Dermis blood vessel endothelial cell (primary cell): Measurements from ENCODE around the gene NIPSNAP2. TPM values are rescaled to one million over a fixed set of nuclear protein-coding genes. Genes with fewer than 3 reads are reported as not detected.
"Not testable (repeated sequence)": the region's sequence is repeated elsewhere in the genome, so short reads cannot be mapped to it uniquely, and the experiment has no call there.

Source experiments
- DNase-seq: peaks from one replicate; pipeline ENCODE4 v3.0.0; 2010
- total RNA-seq: library from RNA; depleted of rRNA; stranded (reverse); fragments of >200 nt; gene quantifications from 2 replicates; pipeline ENCODE4 v1.2.3, GENCODE V29; 2014

Gene NIPSNAP2
- total RNA-seq, 1 donor from 2014 or later = 37.3 TPM

DNA sequence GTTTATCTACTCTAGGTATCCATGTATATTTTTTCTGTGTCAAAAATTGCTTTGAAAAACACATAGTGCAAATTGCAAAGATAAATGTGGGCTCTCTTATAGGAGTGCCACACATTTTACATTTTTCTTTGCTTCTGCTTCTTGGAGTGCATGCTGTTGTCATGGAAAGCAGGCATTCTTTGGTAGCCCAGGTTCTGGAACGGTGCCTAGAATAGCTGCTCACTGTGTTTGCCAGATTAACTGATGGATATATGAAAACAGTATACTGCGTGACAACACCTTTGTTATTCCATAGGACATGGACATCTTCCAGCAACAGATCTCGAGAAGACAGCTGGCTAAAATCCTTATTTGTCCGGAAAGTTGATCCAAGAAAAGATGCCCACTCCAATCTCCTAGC, 13.4 kb downstream of the NIPSNAP2 start:
- peak; percentile 85 for DNase-seq

DNA sequence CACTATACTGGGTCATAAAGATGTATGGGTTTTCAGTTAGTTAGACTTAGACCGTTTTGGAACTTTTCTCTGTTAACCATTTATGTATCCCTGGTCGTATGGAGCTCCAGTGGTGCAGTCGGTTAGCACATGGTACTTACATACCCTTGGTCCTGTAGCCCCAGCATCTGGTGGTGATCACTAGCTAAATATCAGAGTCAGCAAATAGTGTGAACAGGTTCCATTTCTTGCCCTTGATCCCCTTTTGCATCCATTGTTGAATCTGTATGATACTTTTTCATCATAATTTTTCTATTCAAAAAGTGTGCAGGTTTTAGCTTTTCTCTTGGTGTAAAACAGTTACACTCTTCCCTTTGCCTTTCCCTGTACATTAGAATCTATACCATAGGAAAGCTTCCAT, 15.9 kb downstream of the NIPSNAP2 start:
- DNase-seq = no peak

DNA sequence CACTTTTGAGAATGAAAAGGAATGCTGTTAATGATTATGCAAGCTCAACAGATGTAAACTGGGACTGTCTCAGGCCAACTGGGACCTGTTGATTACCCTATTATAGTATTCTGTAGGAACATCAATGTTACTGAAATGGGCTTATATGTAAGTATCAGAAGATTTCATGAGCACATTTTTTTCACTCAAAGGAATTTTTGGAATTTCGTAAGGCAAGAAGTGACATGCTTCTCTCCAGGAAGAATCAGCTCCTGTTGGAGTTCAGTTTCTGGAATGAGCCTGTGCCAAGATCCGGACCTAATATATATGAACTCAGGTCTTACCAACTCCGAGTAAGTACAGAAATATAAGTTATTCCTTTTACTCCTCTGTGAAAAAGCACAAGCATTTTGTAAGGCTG, 19.2 kb downstream of the NIPSNAP2 start:
- DNase-seq = no peak

DNA sequence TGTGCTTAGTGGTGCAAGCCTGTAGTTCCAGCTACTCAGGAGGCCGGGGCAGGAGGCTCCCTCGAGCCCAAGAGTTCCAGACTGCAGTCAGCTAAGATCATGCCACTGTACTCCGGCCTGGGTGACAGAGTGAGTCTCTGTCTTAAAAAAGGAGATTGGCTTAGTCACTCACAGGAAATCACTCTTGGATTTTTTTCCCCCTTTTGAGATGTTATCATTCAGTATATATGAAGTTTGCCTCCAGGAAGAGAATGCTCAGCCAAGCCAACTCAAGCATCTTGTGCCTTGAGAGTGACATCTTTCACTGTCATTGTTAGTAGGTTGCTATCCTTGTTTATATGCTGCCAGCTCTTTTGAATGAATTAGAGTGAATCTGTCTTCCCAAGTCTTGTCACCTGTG, 28.0 kb downstream of the NIPSNAP2 start:
- DNase-seq = no peak

DNA sequence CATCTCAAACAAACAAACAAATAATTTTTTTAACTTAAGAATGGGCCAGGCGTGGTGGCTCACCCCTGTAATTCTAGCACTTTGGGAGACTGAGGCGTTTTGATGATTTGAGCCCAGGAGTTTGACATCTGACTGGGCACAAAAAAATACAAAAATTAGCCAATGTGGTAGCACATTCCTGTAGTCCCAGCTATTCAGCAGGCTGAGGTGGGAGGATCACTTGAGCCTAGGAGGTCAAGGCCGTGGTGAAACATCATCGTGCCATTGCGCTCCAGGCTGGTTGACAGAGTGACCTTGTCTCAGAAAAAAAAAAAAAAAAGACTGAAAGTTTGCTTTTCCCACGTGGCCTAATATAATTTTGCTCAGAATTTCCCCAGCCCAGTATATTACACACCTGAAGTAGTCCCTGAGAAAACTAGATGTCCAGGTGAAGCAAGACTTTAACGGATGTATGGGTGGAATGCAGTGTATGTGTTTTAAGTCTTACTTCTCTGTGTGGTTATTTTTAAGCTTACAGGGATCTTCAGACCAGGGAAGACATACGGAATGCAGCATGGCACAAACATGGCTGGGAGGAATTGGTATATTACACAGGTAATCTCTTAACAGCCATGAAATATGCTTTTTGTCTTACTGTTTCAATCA, 32.6 kb downstream of the NIPSNAP2 start:
- no peak for DNase-seq

DNA sequence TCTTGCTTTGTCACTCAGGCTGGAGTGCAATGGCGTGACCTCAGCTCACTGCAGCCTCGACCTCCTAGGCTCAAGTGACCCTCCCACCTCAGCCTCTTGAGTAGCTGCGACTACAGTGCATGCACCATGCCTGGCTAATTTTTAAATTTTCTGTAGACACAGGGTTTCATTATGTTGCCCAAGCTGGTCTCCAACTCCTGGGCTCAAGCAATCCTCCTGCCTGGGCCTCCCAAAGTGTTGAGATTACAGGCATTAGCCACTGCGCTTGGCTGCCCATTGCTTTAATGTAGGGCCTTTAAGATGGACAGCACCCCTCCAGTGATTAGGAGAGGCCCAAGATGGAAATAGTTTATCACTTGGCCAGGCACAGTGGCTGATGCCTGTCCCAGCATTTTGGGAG, 39.4 kb downstream of the NIPSNAP2 start:
- DNase-seq = no peak

DNA sequence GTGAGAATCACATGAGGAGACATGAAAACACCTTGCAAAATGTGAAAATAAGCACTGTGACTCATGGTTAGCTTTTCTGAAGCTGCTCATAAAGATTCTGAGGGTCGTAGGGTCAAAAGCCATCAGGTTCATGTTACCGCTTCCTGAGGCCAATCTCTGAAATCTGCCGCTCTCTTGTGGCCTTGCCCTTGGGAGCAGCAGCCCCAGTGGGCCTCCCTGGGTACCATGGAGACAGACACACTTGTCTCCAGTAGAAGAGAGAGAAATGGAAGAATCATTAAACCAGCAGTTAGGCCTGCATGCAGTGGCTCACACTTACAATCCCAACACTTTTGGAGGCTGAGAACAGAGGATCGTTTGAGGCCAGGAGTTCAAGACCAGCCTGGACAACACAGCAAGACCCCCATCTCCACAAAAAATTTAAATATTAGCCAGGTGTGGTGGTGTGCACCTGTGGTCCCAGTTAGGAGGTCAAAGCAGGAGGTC, 42.8 kb downstream of the NIPSNAP2 start:
- no peak for DNase-seq

DNA sequence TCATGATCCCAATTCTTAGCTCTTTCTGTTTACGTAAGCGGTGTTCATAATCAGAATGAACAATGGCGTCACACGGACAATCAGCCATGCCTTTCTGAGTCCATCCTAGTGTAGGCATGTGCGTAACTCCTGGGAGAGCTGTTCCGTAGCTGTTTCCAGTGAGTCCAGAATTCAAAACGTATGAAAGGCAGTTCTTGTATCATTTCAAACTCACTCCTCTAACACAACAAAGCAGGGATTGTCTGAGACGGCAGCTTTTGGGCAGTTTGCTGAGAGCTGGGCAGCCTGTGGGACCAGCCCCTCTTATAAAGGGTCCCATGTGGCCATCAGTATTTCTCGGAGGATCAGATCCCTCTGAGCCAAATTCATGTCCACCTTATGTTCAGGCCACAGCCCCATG, 43.5 kb downstream of the NIPSNAP2 start:
- no peak for DNase-seq

DNA sequence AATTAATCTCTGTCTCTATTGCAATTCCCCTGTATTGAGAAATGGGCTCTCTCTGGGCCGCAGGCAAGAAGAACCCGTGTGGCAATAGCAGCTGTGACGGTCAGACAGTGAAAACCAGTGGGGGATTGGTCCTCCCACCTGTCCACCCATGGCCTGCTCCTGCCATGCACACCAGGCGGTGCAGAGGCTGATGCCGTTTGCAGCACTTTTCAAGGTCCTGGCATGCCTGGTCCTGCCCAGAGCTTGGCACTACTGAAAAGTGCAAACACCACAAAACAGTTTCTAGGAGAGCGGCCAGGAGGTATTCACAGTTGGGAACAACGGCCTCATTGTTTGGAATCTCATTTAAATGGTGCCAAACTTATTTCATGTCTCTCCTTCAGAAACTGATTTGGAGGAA, 45.3 kb downstream of the NIPSNAP2 start:
- DNase-seq = no peak

DNA sequence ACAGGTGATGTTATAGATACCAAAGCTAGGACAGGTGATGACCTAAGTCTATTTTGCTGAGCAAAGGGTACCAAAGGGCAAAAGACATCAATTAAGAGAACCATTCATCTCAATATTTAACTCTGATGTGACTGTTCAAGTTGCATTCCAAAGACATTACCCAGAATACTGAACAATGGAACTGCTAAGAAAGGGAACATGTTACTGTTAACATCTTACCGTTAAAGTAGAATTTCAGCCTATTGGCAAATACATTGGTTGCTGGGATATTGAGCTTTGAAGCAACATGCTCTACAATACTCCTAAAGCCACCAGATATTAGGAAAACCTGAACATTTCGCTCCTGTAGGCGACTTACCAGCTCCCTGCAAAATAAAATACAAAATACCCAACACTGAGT, 52.6 kb downstream of the NIPSNAP2 start:
- DNase-seq = peak; percentile 12

DNA sequence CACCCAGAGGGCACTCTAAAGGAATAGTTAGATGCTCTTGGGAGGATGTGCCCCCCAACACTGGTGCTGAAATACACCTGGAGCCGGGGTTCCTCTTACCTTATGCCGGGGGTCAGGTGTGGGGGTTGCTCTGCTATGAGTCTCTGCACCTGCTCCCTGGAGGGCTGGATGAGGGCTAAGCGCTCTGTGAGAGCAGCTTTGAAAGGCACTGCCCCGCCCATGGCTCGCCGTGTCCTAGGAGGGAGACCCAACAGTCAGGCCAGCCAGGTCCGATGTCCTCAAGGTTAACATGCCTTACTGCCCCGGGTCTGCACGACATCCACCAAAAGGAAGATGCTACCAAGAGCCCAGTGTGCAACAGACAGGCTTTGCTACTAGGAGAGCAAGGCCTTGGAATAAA, 55.1 kb downstream of the NIPSNAP2 start:
- DNase-seq = no peak

DNA sequence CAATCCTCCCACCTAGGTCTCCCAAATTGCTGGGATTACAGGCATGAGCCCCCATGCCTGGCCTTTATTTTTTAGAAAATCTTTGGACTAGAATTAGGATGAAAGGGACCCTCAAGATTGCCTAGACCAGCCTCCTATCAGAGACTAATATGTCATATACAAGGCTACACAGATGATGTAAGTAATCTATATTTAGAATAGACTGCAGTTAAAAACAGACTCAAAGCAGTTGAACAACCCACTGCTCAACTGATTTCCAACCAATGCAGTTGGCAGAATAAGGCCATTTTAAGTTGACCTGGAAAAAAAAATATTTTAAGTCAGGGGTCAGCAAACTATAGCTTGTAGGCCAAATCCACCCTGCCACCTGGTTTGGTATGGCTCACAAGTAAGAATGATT, 59.1 kb downstream of the NIPSNAP2 start:
- DNase-seq = no peak

DNA sequence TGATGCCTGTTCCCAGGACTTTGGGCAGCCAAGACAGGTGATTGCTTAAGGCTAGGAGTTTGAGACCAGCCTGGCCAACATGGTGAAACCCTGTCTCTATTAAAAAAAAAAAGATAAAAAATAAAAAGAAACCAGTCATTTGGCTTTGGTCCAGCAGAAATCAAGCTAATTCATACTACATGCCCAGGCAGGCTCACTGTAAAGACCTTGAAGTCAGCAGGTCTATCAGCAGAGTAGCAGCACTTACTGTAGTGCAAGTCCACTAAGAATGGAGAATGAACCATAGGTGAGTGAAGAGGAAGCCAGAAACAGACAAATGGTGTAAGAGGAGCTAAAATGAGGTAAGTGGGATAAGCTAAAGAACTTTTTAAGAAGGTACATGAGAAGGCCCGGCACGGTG, 62.2 kb downstream of the NIPSNAP2 start:
- DNase-seq = no peak

DNA sequence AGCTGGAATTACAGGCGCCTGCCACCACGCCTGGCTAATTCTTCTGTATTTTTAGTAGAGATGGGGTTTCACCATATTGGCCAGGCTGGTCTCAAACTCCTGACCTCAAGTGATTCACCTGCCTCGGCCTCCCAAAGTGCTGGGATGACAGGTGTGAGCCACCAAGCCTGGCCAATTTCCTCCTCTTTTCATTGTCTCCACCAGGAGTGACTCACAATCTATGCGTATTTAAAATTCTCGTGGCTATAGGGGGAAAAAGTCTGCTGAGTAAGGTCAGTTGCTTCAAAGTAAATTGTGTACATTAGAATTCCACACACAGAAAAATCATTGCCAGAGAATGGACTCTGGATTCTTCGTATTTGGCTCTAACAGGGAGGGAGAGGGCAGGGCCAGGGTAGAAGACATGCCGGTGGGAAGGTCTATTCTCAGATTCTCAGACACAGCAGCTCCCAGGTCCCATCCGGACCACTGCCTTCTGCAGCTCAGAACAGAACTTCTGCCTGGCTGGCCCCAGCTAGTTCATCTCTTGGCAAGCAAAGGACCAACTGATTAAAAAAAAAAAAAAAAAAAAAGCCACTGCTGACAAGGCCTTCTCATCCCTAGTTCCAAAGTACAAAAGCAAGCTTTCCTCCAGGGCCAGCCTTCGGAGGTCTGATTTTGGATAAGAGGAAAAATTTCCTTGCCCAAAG, 64.7 kb downstream of the NIPSNAP2 start:
- no peak for DNase-seq

DNA sequence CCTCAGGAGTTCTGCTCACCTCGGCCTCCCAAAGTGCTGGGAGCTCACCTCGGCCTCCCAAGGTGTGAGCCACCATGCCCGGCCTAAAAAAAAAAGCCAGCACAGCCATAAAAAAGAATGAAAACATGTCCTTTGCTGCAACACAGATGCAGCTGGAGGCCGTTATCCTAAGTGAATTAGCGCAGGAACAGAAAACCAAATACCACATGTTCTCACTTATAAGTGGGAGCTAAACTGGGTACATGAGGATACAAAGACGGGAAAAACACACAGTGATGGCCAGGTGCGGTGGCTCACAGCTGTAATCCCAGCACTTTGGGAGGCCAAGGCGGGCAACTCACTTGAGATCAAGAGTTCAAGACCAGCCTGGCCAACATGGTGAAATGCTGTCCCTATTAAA, 66.0 kb downstream of the NIPSNAP2 start:
- DNase-seq = no peak

DNA sequence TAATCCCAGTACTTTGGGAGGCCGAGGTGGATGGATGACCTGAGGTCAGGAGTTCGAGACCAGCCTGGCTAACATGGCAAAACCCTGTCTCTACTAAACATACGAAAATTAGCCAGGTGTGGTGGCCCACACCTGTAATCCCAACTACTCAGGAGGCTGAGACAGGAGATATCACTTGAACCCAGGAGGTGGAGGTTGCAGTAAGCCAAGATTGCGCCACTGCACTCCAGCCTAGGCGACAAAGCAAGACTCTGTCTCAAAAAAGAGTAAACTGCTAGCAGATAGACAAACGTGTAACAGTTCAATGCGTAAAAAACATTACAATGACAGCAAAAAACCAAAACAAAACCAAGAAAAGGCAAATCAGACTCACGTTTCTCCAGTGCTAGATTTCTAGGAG, 67.2 kb downstream of the NIPSNAP2 start:
- DNase-seq = not testable (repeated sequence)

DNA sequence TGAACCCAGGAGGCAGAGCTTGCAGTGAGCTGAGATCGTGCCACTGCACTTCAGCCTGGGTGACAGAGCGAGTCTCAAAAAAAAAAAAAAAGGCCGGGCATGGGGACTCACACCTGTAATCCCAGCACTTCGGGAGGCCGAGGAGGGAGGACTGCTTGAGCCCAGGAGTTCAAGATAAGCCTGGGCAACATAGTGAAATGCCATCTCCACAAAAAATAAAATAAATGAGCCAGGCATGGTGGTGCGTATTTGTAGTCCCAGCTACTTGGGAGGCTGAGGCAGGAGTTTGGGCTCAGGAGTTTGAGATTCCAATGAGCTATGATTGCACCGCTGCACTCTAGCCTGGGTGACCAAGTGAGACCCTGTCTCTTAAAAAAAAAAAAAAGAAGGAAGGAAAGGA, 68.2 kb downstream of the NIPSNAP2 start:
- DNase-seq = not testable (repeated sequence)

DNA sequence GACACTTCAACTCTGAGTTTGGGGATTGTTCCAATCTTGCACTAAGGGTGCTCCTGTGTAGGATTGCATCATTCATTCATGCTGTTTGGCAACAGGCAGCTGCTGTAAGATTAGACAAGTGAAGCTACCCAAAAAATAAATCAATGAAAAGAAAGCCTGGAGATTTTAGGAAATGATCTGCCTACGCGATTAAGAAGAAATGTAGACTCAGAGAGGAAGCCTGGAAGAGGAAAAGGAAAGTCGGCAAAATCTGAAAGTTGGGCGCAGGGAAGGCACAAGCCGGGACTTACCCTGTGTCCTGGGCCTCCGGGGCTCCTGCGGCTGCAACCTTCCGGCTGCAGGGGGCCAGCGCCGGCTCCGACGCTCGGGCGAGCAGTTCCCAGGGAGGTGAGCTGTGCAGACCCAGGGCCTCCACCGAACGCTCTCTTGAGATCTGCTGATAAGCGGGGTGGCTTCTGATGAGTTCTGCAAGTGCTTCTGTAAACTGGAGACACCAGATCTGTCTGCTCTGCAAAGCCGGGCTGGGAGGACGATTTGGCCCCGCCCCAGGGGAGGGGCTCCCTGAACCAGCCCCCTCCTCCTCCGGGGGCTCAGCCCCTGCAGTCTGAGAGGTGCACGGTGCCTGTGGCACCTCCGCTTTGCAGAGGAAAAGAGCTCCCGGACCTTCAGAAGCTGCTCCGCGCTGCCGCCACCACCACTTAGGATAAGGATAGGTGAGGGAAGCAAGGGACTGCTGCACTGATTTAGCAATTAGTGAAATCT, 69.5 kb downstream of the NIPSNAP2 start:
- peak; percentile 70 for DNase-seq

DNA sequence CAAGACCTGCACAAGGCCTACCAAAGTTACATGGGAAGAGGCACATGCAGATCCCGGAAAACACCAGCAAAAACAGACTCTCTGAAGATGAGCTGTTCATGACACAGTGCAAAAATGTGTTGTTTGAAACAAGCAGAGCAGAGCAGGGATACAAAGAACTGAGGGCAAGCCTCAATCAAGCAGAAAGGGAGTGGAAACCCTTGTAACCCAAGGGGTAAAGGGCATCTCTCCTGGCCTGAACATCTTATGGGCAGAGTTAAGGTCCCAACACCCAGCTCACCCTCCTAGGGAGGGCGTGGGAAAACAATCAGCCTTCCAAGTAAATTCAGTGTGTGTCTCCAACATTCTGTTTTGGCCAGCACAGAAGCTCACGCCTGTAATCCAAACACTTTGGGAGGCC, 76.3 kb downstream of the NIPSNAP2 start:
- DNase-seq = no peak

DNA sequence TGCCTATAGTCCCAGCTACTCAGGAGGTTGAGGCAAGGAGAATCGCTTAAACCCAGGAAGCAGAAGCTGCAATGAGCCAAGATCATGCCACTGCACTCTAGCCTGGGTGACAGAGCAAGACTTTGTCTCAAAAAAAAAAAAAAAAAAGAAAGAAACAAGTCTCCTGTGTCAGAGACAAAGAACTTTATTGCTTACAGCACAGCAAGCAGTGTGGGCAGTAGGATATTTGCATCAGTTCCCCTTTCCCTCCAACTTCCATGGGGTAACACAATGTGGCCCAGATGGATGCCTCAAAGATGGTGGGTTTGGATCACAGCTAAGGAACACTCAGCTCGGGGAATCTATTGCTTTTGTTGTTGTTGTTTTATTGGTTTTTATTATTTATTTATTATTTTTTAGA, 81.4 kb downstream of the NIPSNAP2 start:
- not testable (repeated sequence) for DNase-seq

DNA sequence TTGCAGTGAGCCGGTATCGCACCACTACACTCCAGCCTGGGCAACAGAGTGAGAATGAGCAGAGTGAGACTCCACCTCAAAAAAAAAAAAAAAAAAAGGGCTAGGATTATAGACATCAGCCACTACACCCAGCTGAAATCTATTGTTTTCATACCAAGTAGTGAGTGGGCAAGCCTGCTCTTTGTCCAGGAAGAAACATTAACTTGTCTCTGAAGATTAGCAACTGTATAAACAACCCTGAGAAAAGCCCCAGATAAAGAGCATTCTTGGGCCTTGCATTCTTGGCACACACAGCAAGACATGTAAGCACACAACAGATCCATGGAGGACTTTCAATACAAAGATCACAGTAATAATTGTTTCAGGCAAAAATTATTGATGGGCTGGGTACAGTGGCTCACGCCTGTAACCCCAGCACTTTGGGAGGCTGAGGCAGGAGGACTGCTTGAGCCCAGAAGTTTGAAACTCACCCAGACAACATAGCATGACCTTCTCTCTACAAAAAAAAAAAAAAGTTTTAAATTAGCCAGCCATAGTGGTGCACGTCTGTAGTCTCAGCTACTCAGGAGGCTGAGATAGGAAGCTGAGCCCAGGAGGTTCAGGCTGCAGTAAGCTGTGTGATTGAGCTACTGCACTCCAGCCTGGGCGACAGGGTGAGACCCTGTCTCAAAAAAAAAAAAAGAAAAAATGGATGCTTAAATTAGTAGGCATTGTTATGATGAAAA, 82.5 kb downstream of the NIPSNAP2 start:
- DNase-seq = peak; percentile 95

DNA sequence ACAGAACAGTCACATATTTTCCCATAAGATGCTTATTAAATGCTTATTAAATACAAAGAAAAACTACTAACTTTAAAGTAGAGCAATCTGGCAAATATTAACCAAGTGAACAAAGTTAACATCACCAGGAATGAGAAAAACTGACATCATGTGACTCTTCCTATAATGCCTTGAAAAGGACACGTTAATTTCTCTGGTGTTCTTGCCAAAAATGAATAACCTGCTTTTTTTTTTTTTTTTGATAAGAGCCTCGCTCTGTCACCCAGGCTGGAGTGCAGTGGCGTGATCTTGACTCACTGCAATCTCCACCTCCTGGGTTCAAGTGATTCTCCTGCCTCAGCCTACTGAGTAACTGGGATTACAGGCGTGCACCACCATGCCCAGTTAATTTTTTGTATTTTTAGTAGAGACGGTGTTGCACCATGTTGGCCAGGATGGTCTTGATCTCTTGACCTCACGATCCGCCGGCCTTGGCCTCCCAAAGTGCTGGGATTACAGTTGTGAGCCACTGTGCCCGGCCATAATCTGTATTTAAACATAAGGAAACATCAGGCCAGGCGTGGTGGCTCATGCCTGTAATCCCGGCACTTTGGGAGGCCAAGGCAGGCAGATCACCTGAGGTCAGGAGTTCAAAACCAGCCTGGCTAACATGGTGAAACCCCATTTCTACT, 83.2 kb downstream of the NIPSNAP2 start:
- peak; percentile 21 for DNase-seq

DNA sequence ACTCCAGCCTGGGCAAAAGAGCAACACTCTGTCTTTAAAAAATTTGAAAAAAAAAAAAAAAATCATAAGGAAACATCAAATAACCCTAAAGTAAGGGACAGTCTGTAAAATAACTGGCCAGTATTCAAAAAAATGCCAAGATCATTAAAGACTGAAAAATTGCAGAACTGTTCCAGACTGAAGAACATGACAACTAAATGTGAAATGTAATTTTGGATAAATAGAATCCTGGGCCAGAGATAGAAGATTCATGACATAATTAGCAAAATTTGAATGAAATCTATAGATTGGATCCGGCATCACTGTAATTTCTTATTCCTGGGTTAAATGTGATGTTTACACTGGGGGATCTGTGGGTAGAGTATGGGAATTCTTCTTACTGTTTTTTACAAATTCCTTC, 83.9 kb downstream of the NIPSNAP2 start:
- no peak for DNase-seq
